HepG2 (cell line): Measurements from ENCODE around the gene IDH3G. TPM values are rescaled to one million over a fixed set of nuclear protein-coding genes. Genes with fewer than 3 reads are reported as not detected.

Experiments used
- ETV6 ChIP-seq: sonication (generic); formaldehyde crosslinking; conservative IDR thresholded peaks from 2 replicates; pipeline ENCODE4 v1.4.0; 2020; ENCODE audit warnings: missing genetic modification reagents
- POLR2A ChIP-seq, 2 experiments: IDR thresholded peaks; 2 replicates each; pipeline ENCODE4 v1.6.1; 2011; ENCODE audit warnings: low read depth in 2 of 2, low read length in 2 of 2, mild to moderate bottlenecking in 1 of 2, moderate library complexity in 1 of 2; ENCODE audit not compliant: insufficient read depth in 1 of 2
- SRSF1 ChIP-seq: fragments of 200-400 bp; formaldehyde crosslinking; optimal IDR thresholded peaks from 2 replicates; pipeline ENCODE3; 2017; ENCODE audit warnings: mild to moderate bottlenecking, low read depth, low read length, moderate library complexity
- ZBTB3 ChIP-seq: sonication (generic); formaldehyde crosslinking; IDR thresholded peaks from 2 replicates; pipeline ENCODE4 v1.4.0; 2020; ENCODE audit warnings: low read depth, mild to moderate bottlenecking, moderate library complexity, missing genetic modification reagents, borderline replicate concordance
- ZNF12 ChIP-seq: sonication (generic); formaldehyde crosslinking; IDR thresholded peaks from 2 replicates; pipeline ENCODE4 v1.5.0; 2020; ENCODE audit warnings: missing genetic modification reagents
- ZNF670 ChIP-seq: sonication (generic); formaldehyde crosslinking; IDR thresholded peaks from 2 replicates; pipeline ENCODE4 v1.8.0; 2022; ENCODE audit warnings: mild to moderate bottlenecking, missing genetic modification reagents, borderline replicate concordance
- ZNF879 ChIP-seq: sonication (generic); formaldehyde crosslinking; IDR thresholded peaks from 2 replicates; pipeline ENCODE4 v1.8.1; 2023; ENCODE audit warnings: missing genetic modification reagents
- polyA plus RNA-seq, 8 experiments: library from polyadenylated mRNA; depleted of rRNA in 3 of 8; stranded (reverse) in 7 of 8; unstranded in 1 of 8; fragments of >200 nt; fragmentation: Illumina TruSeq in 4 of 8; extraction: Trizol in 4 of 8; gene quantifications; 2 replicates each; pipeline versions ENCODE4 v1.2.1 to v1.2.3, GENCODE V29; 2011 to 2016; ENCODE audit warnings: low read depth in 4 of 8, missing spikeins in 1 of 8, mixed read lengths in 1 of 8; ENCODE audit not compliant: insufficient read depth in 1 of 8
- total RNA-seq, 5 experiments: library from RNA; depleted of rRNA; stranded (reverse); fragments of >200 nt; fragmentation: Illumina TruSeq; extraction: Trizol; gene quantifications; 2 replicates each; pipeline ENCODE4 v1.2.3, GENCODE V29; 2016; ENCODE audit warnings: low read depth in 1 of 5
- TF ChIP-seq, protein P1 (sequence below): sonication (generic); IDR thresholded peaks from 2 replicates; pipeline ENCODE4 v1.6.1; 2016; ENCODE audit warnings: low read depth, borderline replicate concordance
- TF ChIP-seq, protein P2 (sequence below): IDR thresholded peaks from 2 replicates; pipeline ENCODE4 v1.6.1; 2012; ENCODE audit warnings: low read depth, low read length, improper control_type of control experiment
- TF ChIP-seq, protein P3 (sequence below): sonication (generic); formaldehyde crosslinking; IDR thresholded peaks from 2 replicates; pipeline ENCODE4; 2020; ENCODE audit warnings: missing genetic modification reagents, mild to moderate bottlenecking, borderline replicate concordance
- TF ChIP-seq, protein P4 (sequence below): sonication (generic); formaldehyde crosslinking; IDR thresholded peaks from 2 replicates; pipeline ENCODE4 v1.5.0; 2020; ENCODE audit warnings: missing genetic modification reagents

Gene IDH3G
- total and polyA plus RNA-seq, 2 of the 13 experiments (the other 11 are each of a cell fraction or from before 2014, with no cell fraction given) = 18.7 to 35.5 TPM

DNA sequence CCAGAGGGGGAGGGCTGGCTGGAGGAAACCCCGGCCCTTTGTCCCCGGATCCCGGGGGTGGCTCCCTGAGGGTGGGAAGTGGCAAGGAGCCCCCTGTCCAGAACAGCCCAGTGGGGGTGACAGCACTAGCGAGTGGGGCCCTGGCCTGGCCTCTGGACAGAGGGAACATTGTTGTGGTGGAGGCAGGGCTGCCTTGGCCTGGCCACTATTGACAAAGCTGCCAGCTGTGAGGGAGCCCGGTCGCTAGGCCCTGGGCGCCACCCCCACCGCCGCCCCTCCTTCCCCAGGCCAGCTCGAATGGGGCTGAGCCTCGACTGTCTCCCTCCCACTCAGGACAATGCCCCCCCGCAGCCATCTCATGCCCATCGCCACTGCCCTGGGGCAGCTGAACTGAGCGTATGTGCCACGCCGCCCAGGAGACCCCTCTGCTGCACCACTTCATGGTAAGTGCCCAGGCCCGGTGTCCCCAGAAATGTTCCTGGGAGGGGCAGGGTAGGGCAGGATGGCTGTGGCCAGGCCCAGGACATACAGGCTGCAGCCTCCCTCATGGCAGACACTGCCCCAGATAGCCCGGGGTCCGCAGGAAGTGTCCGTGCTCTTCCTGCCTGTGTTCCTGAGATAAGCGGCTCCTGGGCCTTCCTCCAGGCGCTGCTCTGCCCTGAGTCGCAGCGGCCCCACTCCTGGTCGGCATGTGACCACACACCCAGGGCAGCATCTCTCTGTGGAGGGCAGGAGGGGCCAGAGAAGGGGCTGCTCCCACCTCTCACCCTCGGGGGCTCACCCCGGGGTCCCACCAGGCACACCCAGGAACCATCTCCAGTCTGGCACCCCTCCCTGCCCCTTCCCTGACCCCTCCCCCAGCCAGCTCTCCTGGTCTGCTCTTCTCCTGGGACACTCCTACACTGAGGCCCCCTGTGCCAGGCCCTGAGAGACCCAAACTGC lies 28.8 kb downstream of the IDH3G start (continued):
- no peak for TF ChIP-seq ZNF879 (CRISPR knock-in tag)
- TF ChIP-seq ZNF12 = no peak
- no peak for TF ChIP-seq ZNF670
- TF ChIP-seq SRSF1 = no peak
- TF ChIP-seq ZBTB3 (CRISPR knock-in tag) = no peak
- TF ChIP-seq, protein P1, sequence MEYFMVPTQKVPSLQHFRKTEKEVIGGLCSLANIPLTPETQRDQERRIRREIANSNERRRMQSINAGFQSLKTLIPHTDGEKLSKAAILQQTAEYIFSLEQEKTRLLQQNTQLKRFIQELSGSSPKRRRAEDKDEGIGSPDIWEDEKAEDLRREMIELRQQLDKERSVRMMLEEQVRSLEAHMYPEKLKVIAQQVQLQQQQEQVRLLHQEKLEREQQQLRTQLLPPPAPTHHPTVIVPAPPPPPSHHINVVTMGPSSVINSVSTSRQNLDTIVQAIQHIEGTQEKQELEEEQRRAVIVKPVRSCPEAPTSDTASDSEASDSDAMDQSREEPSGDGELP = peak; percentile 95
- TF ChIP-seq, protein P2, sequence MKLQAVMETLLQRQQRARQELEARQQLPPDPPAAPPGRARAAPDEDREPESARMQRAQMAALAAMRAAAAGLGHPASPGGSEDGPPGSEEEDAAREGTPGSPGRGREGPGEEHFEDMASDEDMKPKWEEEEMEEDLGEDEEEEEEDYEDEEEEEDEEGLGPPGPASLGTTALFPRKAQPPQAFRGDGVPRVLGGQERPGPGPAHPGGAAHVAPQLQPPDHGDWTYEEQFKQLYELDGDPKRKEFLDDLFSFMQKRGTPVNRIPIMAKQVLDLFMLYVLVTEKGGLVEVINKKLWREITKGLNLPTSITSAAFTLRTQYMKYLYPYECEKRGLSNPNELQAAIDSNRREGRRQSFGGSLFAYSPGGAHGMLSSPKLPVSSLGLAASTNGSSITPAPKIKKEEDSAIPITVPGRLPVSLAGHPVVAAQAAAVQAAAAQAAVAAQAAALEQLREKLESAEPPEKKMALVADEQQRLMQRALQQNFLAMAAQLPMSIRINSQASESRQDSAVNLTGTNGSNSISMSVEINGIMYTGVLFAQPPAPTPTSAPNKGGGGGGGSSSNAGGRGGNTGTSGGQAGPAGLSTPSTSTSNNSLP = no peak
- TF ChIP-seq ETV6 = no peak
- TF ChIP-seq, protein P3, sequence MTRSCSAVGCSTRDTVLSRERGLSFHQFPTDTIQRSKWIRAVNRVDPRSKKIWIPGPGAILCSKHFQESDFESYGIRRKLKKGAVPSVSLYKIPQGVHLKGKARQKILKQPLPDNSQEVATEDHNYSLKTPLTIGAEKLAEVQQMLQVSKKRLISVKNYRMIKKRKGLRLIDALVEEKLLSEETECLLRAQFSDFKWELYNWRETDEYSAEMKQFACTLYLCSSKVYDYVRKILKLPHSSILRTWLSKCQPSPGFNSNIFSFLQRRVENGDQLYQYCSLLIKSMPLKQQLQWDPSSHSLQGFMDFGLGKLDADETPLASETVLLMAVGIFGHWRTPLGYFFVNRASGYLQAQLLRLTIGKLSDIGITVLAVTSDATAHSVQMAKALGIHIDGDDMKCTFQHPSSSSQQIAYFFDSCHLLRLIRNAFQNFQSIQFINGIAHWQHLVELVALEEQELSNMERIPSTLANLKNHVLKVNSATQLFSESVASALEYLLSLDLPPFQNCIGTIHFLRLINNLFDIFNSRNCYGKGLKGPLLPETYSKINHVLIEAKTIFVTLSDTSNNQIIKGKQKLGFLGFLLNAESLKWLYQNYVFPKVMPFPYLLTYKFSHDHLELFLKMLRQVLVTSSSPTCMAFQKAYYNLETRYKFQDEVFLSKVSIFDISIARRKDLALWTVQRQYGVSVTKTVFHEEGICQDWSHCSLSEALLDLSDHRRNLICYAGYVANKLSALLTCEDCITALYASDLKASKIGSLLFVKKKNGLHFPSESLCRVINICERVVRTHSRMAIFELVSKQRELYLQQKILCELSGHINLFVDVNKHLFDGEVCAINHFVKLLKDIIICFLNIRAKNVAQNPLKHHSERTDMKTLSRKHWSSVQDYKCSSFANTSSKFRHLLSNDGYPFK (CRISPR knock-in tag) = 0 out of 2 replicates have a peak, but pooled peaks have one; percentile 18
- TF ChIP-seq, protein P4, sequence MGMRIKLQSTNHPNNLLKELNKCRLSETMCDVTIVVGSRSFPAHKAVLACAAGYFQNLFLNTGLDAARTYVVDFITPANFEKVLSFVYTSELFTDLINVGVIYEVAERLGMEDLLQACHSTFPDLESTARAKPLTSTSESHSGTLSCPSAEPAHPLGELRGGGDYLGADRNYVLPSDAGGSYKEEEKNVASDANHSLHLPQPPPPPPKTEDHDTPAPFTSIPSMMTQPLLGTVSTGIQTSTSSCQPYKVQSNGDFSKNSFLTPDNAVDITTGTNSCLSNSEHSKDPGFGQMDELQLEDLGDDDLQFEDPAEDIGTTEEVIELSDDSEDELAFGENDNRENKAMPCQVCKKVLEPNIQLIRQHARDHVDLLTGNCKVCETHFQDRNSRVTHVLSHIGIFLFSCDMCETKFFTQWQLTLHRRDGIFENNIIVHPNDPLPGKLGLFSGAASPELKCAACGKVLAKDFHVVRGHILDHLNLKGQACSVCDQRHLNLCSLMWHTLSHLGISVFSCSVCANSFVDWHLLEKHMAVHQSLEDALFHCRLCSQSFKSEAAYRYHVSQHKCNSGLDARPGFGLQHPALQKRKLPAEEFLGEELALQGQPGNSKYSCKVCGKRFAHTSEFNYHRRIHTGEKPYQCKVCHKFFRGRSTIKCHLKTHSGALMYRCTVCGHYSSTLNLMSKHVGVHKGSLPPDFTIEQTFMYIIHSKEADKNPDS = no peak
- TF ChIP-seq POLR2A (IDR thresholded peaks at IDR 0.05; ENCODE audit: insufficient read depth in 1 of 2, low read depth in 2 of 2, low read length in 2 of 2) = no peak
